ENCODE data around the gene DNAJC16. TPM values are rescaled to one million over a fixed set of nuclear protein-coding genes. Genes with fewer than 3 reads are reported as not detected.

DNAJC16 gene
- total and polyA plus RNA-seq, 8 donors = 15.9 to 26.3 (median 19.8) TPM

DNA sequence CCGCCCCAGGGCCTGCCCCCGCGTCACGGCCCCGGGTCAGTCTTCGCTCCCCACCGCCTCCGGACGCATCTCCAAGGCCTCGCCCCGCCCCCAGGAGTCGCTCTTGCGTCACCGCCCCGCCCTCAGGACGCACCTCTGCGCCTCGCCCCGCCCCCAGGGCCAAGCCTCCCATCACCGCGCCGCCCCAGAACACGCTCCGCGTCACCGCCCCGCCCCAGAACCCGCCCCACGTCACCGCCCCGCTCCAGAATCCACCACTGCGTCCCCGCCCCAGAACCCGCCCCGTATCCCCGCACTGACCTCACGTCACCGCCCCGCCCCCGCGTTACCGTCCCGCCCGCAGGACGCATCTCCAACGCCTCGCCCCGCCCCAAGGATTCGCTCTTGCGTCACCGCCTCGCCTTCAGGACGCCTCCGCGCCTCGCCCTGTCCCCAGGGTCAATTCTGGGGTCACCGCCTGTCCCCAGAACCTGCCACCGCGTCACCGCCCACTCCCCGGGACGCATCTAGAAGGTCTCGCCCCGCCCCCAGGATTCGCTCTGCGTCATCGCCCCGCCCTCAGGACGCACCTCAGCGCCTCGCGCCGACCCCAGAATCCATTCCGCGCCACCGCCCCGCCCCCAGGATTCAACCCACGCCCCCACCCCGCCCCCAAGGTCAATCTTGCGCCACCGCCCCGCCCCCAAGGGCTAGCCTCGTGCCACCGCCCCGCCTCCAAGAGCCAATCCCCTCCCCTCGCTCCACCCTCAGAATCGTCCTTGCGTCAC is 2.2 kb upstream of the DNAJC16 start:
- H3K27ac ChIP-seq = peak overlapping the region; percentile 91 to 93
- intact Hi-C loops (cut with DNase I) = no loop called here
- ATAC-seq (peak; percentile 73), DNase-seq (peak; percentile 96 to 100 (median 100))
- H3K36me3 ChIP-seq = no peaks in the 10 kb centered on the region
- peaks cover 11 to 40% of the 10 kb centered on the region in 2 donors for H3K4me1 ChIP-seq
- no peaks in the 10 kb centered on the region for H3K27me3 ChIP-seq
- TF ChIP-seq, protein P1, sequence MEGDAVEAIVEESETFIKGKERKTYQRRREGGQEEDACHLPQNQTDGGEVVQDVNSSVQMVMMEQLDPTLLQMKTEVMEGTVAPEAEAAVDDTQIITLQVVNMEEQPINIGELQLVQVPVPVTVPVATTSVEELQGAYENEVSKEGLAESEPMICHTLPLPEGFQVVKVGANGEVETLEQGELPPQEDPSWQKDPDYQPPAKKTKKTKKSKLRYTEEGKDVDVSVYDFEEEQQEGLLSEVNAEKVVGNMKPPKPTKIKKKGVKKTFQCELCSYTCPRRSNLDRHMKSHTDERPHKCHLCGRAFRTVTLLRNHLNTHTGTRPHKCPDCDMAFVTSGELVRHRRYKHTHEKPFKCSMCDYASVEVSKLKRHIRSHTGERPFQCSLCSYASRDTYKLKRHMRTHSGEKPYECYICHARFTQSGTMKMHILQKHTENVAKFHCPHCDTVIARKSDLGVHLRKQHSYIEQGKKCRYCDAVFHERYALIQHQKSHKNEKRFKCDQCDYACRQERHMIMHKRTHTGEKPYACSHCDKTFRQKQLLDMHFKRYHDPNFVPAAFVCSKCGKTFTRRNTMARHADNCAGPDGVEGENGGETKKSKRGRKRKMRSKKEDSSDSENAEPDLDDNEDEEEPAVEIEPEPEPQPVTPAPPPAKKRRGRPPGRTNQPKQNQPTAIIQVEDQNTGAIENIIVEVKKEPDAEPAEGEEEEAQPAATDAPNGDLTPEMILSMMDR (IDR thresholded peaks at IDR 0.05) = no peak
- no peaks in the 10 kb centered on the region for H3K9me3 ChIP-seq
- peak overlapping the region; percentile 63 to 69 for H3K4me3 ChIP-seq

DNA sequence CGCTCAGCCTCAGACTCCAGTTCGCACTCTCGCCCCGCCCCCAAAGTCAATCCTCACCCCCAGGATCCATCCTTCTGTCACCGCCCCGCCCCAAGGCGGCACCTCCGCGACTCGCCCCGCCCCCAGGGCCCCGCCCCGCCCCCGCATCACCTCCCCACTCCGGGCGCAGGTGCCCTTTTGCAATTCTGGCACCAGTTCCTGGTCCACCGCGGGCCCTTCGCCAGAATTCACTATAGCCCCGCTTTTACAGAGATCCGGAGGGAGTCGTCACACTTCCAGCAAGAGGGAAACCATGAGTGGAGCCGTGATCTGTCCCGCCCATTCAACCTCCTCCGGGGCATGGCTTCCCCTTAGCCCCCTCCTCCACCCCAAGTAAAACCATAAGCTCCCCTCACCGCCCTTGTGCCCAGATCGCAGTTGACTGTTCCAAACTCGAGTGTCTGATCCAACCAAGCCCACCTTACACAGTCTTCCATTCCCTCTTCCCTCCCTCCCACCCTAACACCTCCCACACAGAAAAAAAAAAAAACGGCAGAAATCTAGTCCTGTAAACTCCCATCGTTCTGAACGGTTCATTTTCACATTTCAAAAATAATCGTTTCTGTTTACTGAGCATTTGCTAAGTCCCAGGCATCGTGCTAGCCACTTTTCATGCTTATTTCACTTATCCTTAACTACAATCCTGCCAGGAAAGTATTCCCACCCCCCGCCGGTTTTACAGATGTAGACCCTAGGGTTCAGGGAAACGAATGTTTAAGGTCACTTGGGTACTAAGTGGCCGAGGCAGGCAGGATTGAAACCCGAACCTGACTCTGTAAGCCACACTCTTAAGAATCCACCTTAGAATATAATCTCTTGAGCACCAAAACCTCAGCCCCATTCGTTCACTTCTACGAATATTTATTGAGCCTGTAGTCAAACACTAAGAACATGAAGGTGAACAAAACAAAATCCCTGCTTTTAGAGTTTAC is 1.3 kb upstream of the DNAJC16 start:
- intact Hi-C loops (cut with DNase I) = no loop called here
- DNase-seq = peak in 3 of 4 donors; percentile 31 to 99 (median 98)
- H3K4me1 ChIP-seq = peaks cover 11 to 40% of the 10 kb centered on the region in 2 donors
- H3K27me3 ChIP-seq = no peaks in the 10 kb centered on the region
- TF ChIP-seq, protein P1 (IDR thresholded peaks at IDR 0.05) = no peak
- H3K36me3 ChIP-seq = peaks cover 0 to under 1% of the 10 kb centered on the region in 2 donors
- H3K9me3 ChIP-seq = no peaks in the 10 kb centered on the region
- peak; percentile 71 for ATAC-seq
- peak overlapping the region; percentile 32 to 69 for H3K4me3 ChIP-seq
- peak overlapping the region; percentile 89 to 91 for H3K27ac ChIP-seq

DNA sequence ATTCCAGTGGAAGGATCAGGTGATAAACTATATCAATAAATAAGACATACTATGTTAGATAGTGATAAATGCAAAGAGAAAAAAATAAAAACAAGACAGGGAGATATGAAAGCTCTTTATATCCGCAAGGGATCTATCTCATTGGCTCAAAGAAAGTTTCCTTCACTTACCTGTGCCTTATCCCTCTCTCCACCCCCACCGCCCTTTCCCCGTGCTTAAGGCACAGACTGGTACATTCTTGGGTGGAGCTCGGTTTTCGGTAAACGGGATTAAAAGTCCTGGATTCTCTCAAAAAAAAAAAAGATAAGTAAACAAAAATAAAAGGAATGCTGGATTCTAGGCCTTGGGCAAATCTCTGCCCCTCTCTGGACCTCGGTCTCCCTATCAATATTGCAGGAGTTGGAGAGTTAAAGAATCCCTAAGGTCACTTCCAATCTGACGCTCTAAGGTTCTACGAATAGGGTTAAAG is 593 bp upstream of the DNAJC16 start:
- Histone ChIP-seq H3K4me3 (peak overlapping the region in 1 of 2 donors; percentile 69), H3K36me3 (peaks cover 0 to 8% of the 10 kb centered on the region in 2 donors)
- intact Hi-C loops (cut with DNase I) = no loop called here

DNA sequence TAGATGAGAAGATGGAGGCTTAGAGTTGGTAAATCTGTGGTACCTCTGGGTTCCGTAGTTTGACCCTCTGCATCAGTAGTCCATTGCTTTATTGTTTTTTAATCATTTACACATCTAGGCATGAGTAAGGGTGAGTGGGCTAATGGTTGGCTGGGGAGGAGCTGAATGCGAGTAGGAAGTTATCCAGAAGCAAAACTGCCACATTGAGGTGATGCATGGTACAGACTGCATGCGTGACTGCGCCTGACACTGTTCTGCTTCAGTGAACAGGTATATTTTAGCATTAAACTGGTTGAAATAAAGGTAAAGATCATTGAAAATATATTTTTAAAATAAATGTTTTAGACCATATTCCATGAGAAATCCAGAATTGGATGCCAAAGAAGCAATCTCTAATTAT is 4.4 kb downstream of the DNAJC16 start:
- intact Hi-C loops (cut with DNase I) = no loop called here
- no peak for ATAC-seq
- Histone ChIP-seq H3K4me3 (no peak overlapping the region), H3K4me1 (peaks cover 5 to 22% of the 10 kb centered on the region in 2 donors), H3K27ac (no peak overlapping the region), H3K27me3 (no peaks in the 10 kb centered on the region), H3K36me3 (peaks cover 0 to 31% of the 10 kb centered on the region in 2 donors), H3K9me3 (no peaks in the 10 kb centered on the region)
- DNase-seq = no peak
- TF ChIP-seq, protein P1 (IDR thresholded peaks at IDR 0.05) = no peak

More for the DNA sequence above, 593 bp upstream of the DNAJC16 start:
- ATAC-seq (no peak), DNase-seq (peak in 1 of 4 donors; percentile 48)
- TF ChIP-seq, protein P1 (IDR thresholded peaks at IDR 0.05) = no peak
- Histone ChIP-seq H3K9me3 (no peaks in the 10 kb centered on the region), H3K27ac (peak overlapping the region; percentile 89 to 91), H3K4me1 (peaks cover 11 to 40% of the 10 kb centered on the region in 2 donors), H3K27me3 (no peaks in the 10 kb centered on the region)

Measured in left lung (tissue), 10 donors.